Measurements from ENCODE around the gene ZNF786.
A peak's percentile ranks its signal among the peaks of the same experiment; 100 is the strongest.

The ZNF786 gene

GRCh38 chr7:149028346-149029109 lies 62.0 kb downstream of the ZNF786 start, which contains the start of gene PDIA4:
Gene PDIA4 (minus strand): TSS chr7:149028505. CDS start chr7:149028408, 97 bp downstream.
- no peak; the same call in 1 of the 2 replicates for TF ChIP-seq CTCF (IDR thresholded peaks at IDR 0.05; ENCODE audit: low read depth, low read length)
- DNase-seq (ENCODE audit: extremely low read depth, low read depth) = peak; percentile 98

- no peak for DNase-seq (ENCODE audit: extremely low read depth, low read depth)
- no peak for TF ChIP-seq CTCF (IDR thresholded peaks at IDR 0.05; ENCODE audit: low read depth, low read length)
Measured at GRCh38 chr7:149027611-149028345, 62.7 kb downstream of the ZNF786 start.

GRCh38 chr7:149027055-149027454 lies 63.5 kb downstream of the ZNF786 start:
- TF ChIP-seq CTCF (IDR thresholded peaks at IDR 0.05; ENCODE audit: low read depth, low read length) = no peak
- DNase-seq (ENCODE audit: extremely low read depth, low read depth) = no peak

GRCh38 chr7:149023662-149024061 lies 66.9 kb downstream of the ZNF786 start:
- no peak for TF ChIP-seq CTCF (IDR thresholded peaks at IDR 0.05; ENCODE audit: low read depth, low read length)
- no peak for DNase-seq (ENCODE audit: extremely low read depth, low read depth)

- TF ChIP-seq CTCF (IDR thresholded peaks at IDR 0.05; ENCODE audit: low read depth, low read length) = no peak
- DNase-seq (ENCODE audit: extremely low read depth, low read depth) = no peak
Measured at GRCh38 chr7:149022756-149023360, 67.7 kb downstream of the ZNF786 start.

GRCh38 chr7:149021725-149022062 lies 68.8 kb downstream of the ZNF786 start:
- DNase-seq (ENCODE audit: extremely low read depth, low read depth) = no peak
- no peak for TF ChIP-seq CTCF (IDR thresholded peaks at IDR 0.05; ENCODE audit: low read depth, low read length)

- no peak for TF ChIP-seq CTCF (IDR thresholded peaks at IDR 0.05; ENCODE audit: low read depth, low read length)
- no peak for DNase-seq (ENCODE audit: extremely low read depth, low read depth)
Measured at GRCh38 chr7:149020483-149020882, 70.0 kb downstream of the ZNF786 start.

Data from AG09319 (cell line).